GM12875 (cell line): ENCODE data around the gene VKORC1.
A peak's percentile ranks its signal among the peaks of the same experiment; 100 is the strongest.

Experiments
- H3K4me3 ChIP-seq: one replicate; pipeline ENCODE4 v1.5.1; 2011; ENCODE audit warnings: low read depth, low read length, control low read depth
- CTCF ChIP-seq: IDR thresholded peaks from 2 replicates; pipeline ENCODE4 v1.5.1; 2011; ENCODE audit warnings: low read depth, mild to moderate bottlenecking, control low read depth, inconsistent platforms, low read length, moderate library complexity, borderline replicate concordance; ENCODE audit not compliant: insufficient read depth

VKORC1 gene

GRCh38 chr16:31073970-31074813 lies 20.4 kb downstream of the VKORC1 start, which contains the start of the genes ZNF646 and ZNF668:
Gene ZNF646, plus strand, starts transcription at chr16:31074422. Its CDS starts 1,903 bp downstream, at chr16:31076325.
Gene ZNF668, minus strand, starts transcription at chr16:31074240. Its CDS starts 9,781 bp downstream, at chr16:31064459.
- H3K4me3 ChIP-seq = peak within 1 kb of the TSS; percentile 61
- TF ChIP-seq CTCF = no peak

DNA sequence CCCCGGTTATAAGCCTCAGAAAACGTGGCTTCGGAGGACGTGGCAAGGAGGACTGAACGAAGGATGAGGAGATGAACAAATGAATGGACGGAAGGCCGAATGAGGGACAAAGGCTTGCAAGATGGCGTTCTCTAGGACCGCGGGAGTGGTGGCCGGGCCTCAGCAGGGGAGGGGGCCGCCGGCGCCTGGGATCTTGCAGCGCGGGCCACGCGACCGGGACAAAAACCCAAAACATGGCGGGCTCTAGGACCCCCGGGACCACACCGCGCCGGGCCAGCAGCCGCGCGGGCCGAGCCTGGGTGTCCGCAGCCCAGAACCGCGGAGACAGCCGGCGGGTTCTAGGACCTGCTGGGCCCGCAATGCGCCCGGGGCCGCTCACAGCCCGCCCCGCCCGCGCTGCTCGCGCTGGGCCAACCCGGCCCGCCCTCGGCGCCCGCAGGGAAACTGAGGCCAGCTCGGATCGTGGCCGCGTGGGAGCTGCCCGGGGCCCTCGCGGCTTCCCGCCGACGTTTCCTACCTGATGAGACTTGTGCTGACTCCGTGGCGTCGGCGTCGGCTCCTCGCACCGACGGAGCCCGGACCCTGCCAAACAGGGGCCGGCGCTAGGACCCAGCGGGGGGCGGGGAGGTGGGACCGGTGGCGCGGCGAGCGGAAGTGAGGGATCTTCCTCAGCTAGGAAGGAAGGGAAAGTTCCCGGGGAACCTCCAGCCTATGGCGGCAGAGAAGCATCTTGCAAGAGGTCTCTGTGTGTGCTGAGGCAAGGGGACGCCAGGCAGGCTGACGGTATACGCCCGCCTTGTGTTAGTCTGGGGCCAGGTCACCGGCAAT lies 21.2 kb downstream of the VKORC1 start:
- peak overlapping the region; percentile 61 for H3K4me3 ChIP-seq
- TF ChIP-seq CTCF = no peak

DNA sequence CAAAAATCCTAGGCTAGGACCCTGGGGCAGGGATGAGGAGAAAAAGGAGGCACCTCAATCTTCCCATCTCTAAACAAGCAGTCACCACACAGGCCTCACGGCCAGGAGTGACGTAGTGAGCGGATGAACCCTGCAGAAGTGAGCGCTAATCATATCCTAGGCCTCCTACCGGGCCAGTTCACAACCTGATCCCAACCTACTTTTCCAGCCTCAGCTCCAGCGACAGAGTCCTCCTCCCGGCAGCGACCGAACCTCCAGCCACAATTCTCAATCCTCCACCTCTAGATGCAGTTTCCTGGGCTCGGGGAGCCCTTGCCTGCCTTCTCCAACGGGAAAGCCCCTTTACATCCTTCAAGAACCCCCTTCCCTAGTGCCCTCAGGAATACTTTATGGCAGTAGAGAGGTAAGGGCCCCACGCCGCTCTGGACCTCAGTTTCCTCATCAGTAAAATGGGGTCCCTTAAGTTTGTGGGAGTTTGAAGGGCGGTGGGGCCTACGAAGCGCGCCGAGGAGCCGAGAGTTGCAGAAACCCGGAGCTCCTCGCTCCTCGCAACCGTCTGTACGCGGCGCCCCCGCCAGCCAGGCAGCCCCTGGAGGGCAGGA lies 22.0 kb downstream of the VKORC1 start:
- peak overlapping the region; percentile 61 for H3K4me3 ChIP-seq

GRCh38 chr16:31071861-31072260 lies 22.7 kb downstream of the VKORC1 start:
- TF ChIP-seq CTCF = no peak
- H3K4me3 ChIP-seq = peak overlapping the region; percentile 61

More for the DNA sequence above, 22.0 kb downstream of the VKORC1 start:
- no peak for TF ChIP-seq CTCF

GRCh38 chr16:31067342-31067741 lies 27.3 kb downstream of the VKORC1 start:
- H3K4me3 ChIP-seq = no peak overlapping the region
- TF ChIP-seq CTCF = no peak

DNA sequence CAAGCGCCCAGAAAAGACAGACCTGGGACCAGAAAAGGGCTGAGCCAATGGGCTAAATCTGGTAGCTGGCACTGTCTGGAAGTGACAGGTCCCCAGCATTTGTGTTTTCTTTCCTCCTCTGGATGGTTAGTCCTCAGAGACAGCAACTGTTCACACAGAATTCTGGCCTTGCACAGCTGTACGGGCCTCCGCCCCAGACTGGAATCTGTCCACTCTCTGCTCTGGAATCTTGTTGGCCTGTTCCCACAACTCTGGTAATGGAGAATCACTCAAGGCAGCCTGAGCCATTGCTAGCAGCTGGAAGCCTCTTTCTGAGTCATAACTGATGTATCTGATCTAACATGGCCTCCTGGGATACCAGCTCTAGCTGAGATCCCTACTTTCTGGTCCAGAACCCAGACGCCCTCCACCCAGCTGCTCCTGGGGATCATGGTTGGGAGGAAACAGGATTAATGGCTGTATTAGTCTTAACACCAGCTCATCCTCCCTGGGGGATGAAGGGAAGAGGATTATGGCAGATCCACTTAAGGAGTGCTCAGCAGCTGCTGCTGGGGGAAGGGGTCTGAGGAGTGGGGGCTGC lies 29.6 kb downstream of the VKORC1 start:
- no peak for TF ChIP-seq CTCF
- no peak overlapping the region for H3K4me3 ChIP-seq
